ENCODE data around the gene TSPAN18. TPM values are rescaled to one million over a fixed set of nuclear protein-coding genes. Genes with fewer than 3 reads are reported as not detected.

Gene TSPAN18
- total and polyA plus RNA-seq, 2 donors from 2014 or later = 13.8 to 38.1 TPM

- peak; percentile 18 for TF ChIP-seq CTCF (IDR thresholded peaks at IDR 0.05; ENCODE audit: borderline replicate concordance, extremely low read depth, insufficient read depth)
- FAIRE-seq = no peak
- Histone ChIP-seq H3K27me3 (ENCODE audit: control insufficient read depth, insufficient read depth, low read length) (no peaks in the 10 kb centered on the region), H3K36me3 (ENCODE audit: control insufficient read depth in 2 of 3, insufficient read depth in 3 of 3, low read length in 3 of 3) (no peaks in the 10 kb centered on the region), H3K27ac (ENCODE audit: low read depth in 2 of 2, low read length in 2 of 2) (peak overlapping the region in 1 of 2 donors; percentile 32), H3K9ac (ENCODE audit: low read length in 3 of 3) (no peak overlapping the region), H3K9me3 (ENCODE audit: control insufficient read depth in 2 of 3, insufficient read depth in 1 of 3, low read length in 3 of 3) (no peaks in the 10 kb centered on the region), H3K4me1 (ENCODE audit: control insufficient read depth in 2 of 3, insufficient read depth in 2 of 3, low read depth in 1 of 3, low read length in 3 of 3) (peaks cover 0 to 9% (median 0%) of the 10 kb centered on the region in 3 donors), H3K4me3 (ENCODE audit: low read length in 3 of 3) (no peak overlapping the region)
- intact Hi-C loops (cut with DNase I) = no loop called here
- peak in 1 of 5 donors; percentile 55 for DNase-seq
These were observed 139.1 kb downstream of the TSPAN18 start for GRCh38 chr11:44865866-44866272.

GRCh38 chr11:44866286-44866685 lies 139.5 kb downstream of the TSPAN18 start:
- no peak for TF ChIP-seq CTCF (IDR thresholded peaks at IDR 0.05; ENCODE audit: borderline replicate concordance, extremely low read depth, insufficient read depth)
- no peaks in the 10 kb centered on the region for H3K9me3 ChIP-seq (ENCODE audit: control insufficient read depth in 2 of 3, insufficient read depth in 1 of 3, low read length in 3 of 3)
- H3K9ac ChIP-seq (ENCODE audit: low read length in 3 of 3) = no peak overlapping the region
- intact Hi-C loops (cut with DNase I) = no loop called here
- no peak overlapping the region for H3K4me3 ChIP-seq (ENCODE audit: low read length in 3 of 3)
- DNase-seq (no peak), FAIRE-seq (no peak)
- no peaks in the 10 kb centered on the region for H3K36me3 ChIP-seq (ENCODE audit: control insufficient read depth in 2 of 3, insufficient read depth in 3 of 3, low read length in 3 of 3)
- no peaks in the 10 kb centered on the region for H3K27me3 ChIP-seq (ENCODE audit: control insufficient read depth, insufficient read depth, low read length)
- peaks cover 0 to 9% (median 0%) of the 10 kb centered on the region in 3 donors for H3K4me1 ChIP-seq (ENCODE audit: control insufficient read depth in 2 of 3, insufficient read depth in 2 of 3, low read depth in 1 of 3, low read length in 3 of 3)
- H3K27ac ChIP-seq (ENCODE audit: low read depth in 2 of 2, low read length in 2 of 2) = peak overlapping the region in 1 of 2 donors; percentile 32

GRCh38 chr11:44868021-44868420 lies 141.3 kb downstream of the TSPAN18 start:
- no peaks in the 10 kb centered on the region for H3K9me3 ChIP-seq (ENCODE audit: control insufficient read depth in 2 of 3, insufficient read depth in 1 of 3, low read length in 3 of 3)
- H3K4me1 ChIP-seq (ENCODE audit: control insufficient read depth in 2 of 3, insufficient read depth in 2 of 3, low read depth in 1 of 3, low read length in 3 of 3) = peaks cover 0 to 2% (median 0%) of the 10 kb centered on the region in 3 donors
- H3K9ac ChIP-seq (ENCODE audit: low read length in 3 of 3) = no peak overlapping the region
- TF ChIP-seq CTCF (IDR thresholded peaks at IDR 0.05; ENCODE audit: borderline replicate concordance, extremely low read depth, insufficient read depth) = no peak
- no peaks in the 10 kb centered on the region for H3K36me3 ChIP-seq (ENCODE audit: control insufficient read depth in 2 of 3, insufficient read depth in 3 of 3, low read length in 3 of 3)
- DNase-seq (no peak), FAIRE-seq (no peak)
- H3K27me3 ChIP-seq (ENCODE audit: control insufficient read depth, insufficient read depth, low read length) = no peaks in the 10 kb centered on the region
- no peak overlapping the region for H3K27ac ChIP-seq (ENCODE audit: low read depth in 2 of 2, low read length in 2 of 2)
- H3K4me3 ChIP-seq (ENCODE audit: low read length in 3 of 3) = no peak overlapping the region
- intact Hi-C loops (cut with DNase I) = no loop called here
